Measurements from ENCODE around the gene MEGF10. TPM values are rescaled to one million over a fixed set of nuclear protein-coding genes. Genes with fewer than 3 reads are reported as not detected.

The MEGF10 gene
- total and polyA plus RNA-seq, 2 of the 8 experiments (the other 6 are each of a cell fraction or from before 2014, with no cell fraction given), result 38.2 to 53.1 TPM

- Histone ChIP-seq H3K79me2 (ENCODE audit: control insufficient read depth in 1 of 2, insufficient read depth in 2 of 2, low read length in 2 of 2) (no peaks in the 10 kb centered on the region), H3K4me1 (replicated peaks in 1 of 4; ENCODE audit: control insufficient read depth in 3 of 4, insufficient read depth in 4 of 4, low read length in 3 of 4) (no peaks in the 10 kb centered on the region; a peak in 1 of 7 replicates), H3K4ac (replicated peaks; ENCODE audit: insufficient read length, low read depth, low read length) (no peak overlapping the region), H4K91ac (replicated peaks; ENCODE audit: insufficient read length, low read length) (no peak overlapping the region), H3K23me2 (ENCODE audit: low read depth, low read length) (no peaks in the 10 kb centered on the region), H4K5ac (ENCODE audit: insufficient read length, low read depth, low read length) (no peak overlapping the region), H2BK5ac (ENCODE audit: low read depth, low read length) (no peak overlapping the region), H3K9ac (replicated peaks in 1 of 4; ENCODE audit: extremely low read depth in 1 of 4, low read depth in 3 of 4, low read length in 3 of 4) (no peak overlapping the region), H3K4me3 (ENCODE audit: extremely low read depth in 1 of 4, insufficient read depth in 2 of 4, low read depth in 3 of 4, low read length in 4 of 4) (no peak overlapping the region), H3K27me3 (replicated peaks in 1 of 4; ENCODE audit: control insufficient read depth in 3 of 4, extremely low read depth in 1 of 4, insufficient read depth in 3 of 4, low read length in 3 of 4) (no peaks in the 10 kb centered on the region), H2BK20ac (ENCODE audit: low read length) (no peak overlapping the region), H4K20me1 (replicated peaks in 1 of 2; ENCODE audit: control insufficient read depth in 1 of 2, insufficient read depth in 2 of 2, low read length in 2 of 2) (no peaks in the 10 kb centered on the region), H3K14ac (ENCODE audit: insufficient read length) (no peak overlapping the region), H3K18ac (ENCODE audit: extremely low read depth, low read length) (no peak overlapping the region), H3K27ac (ENCODE audit: low read depth, low read length) (no peak overlapping the region), H3K4me2 (ENCODE audit: insufficient read depth in 1 of 2, low read depth in 2 of 2, low read length in 2 of 2) (no peak overlapping the region), H3K23ac (ENCODE audit: insufficient read length) (no peak overlapping the region), H3K9me3 (ENCODE audit: insufficient read depth in 2 of 2, low read depth in 1 of 2, low read length in 1 of 2) (no peaks in the 10 kb centered on the region), H4K8ac (ENCODE audit: extremely low read depth, insufficient read depth, low read length) (no peak overlapping the region), H2AFZ (ENCODE audit: low read length) (0 out of 2 replicates have a peak overlapping the region, but pooled peaks have one; percentile 58), H2BK12ac (ENCODE audit: low read depth, low read length) (no peak overlapping the region), H2BK15ac (ENCODE audit: low read length) (no peak overlapping the region), H3K36me3 (ENCODE audit: control insufficient read depth in 2 of 4, insufficient read depth in 4 of 4, low read length in 3 of 4) (no peaks in the 10 kb centered on the region), H2BK120ac (replicated peaks; ENCODE audit: low read depth, low read length) (no peak overlapping the region), H3K79me1 (ENCODE audit: low read depth, low read length) (no peaks in the 10 kb centered on the region), H2AK5ac (ENCODE audit: low read depth, low read length) (no peak overlapping the region), H3K56ac (replicated peaks; ENCODE audit: insufficient read length, low read depth, low read length) (no peak overlapping the region)
- FAIRE-seq (no peak), DNase-seq (ENCODE audit: low read depth in 1 of 2, low spot score in 2 of 2) (no peak)
- CTCF ChIA-PET (ENCODE audit: partially characterized antibody), result interaction anchor here (0.7 to 3.5 kb wide), 5 partner anchors 17 to 55 kb away, joined by 3 to 38 read pairs (median 4); no protein-coding TSS in a partner anchor
- TF ChIP-seq MAFK (IDR thresholded peaks at IDR 0.05; ENCODE audit: low read depth, low read length), result peak; percentile 26; the same call in 1 of the 2 replicates
- no peak for TF ChIP-seq EGR1 (IDR thresholded peaks at IDR 0.05; ENCODE audit: borderline replicate concordance, low read depth, low read length)
- POLR2A ChIA-PET (ENCODE audit: partially characterized antibody), result interaction anchor here (1.9 kb wide), 1 partner anchor 8 kb away, joined by 5 read pairs; the partner anchor contains the start of gene PRRC1
- 72% methylated on average over 2 of the region's 2 CpGs; no CpG with 5 or more reads in 1 of the 2 experiments for WGBS, 2 experiments (ENCODE audit: extremely low coverage in 1 of 2, insufficient coverage in 1 of 2, insufficient read length in 1 of 2, insufficient replicate concordance in 2 of 2, low coverage in 1 of 2, low lambda C conversion rate in 2 of 2, missing lambda C conversion rate in 1 of 2)
Measured at GRCh38 chr5:127508644-127509373, 218.2 kb downstream of the MEGF10 start.

Measured in H1 (cell line).